ENCODE results near the gene MROH8.
A peak's percentile ranks its signal among the peaks of the same experiment; 100 is the strongest.

Gene MROH8

DNA sequence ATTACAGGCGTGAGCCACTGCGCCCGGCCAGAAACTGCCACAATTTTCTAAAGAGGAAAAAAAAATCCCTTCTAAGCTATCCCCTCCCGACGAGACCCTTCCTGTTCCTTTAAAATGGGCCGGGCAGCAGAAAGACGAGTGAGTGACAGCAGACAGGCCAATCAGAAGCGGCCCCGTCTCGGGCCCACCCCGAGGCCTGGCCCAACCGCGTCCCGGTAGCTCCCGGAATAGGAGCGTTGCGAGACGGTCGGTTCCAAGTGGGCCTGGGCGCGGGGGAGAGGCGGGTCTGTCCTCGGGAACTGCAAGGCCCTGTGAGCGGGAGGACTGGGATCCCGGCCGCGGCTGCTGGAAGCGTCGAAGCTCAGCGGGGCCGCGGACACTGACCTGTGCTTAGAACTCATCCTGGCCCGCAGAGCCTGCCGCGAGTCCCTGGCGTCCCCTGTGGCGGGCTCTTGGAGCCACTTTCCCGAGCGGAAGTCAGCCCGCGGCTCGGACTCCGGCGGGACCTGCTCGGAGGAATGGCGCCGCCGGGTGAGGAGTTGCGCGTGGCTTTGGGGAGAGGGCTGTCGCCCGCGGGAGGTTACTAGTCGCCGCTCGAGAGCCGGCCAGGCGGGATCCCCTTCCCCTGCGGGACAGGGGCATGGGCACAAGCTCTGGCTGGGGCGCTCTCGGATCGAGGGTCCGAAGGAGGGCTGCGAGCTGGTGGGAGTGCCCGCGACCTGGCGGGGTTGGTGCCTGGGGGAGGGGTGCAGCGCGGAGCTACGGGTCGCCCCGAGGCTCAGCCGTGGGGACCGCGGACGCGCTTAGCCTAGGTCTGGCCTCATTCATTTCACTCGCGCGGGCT lies at the start of gene MROH8, which contains the start of gene RPN2:
Gene MROH8 (minus strand): TSS at position 710 of the 844 bp plus-strand sequence.
Gene RPN2 (plus strand): TSS at position 492 of the 844 bp plus-strand sequence. CDS start 27 bp downstream, at position 519.
- in situ Hi-C loops (cut with HindIII; ENCODE audit: low pct_ligation_motif_present, low pct_unique_long_range_greater_than_20kb, low sequenced_read_pairs) = no loop called here
- peak; percentile 94 for DNase-seq

GRCh38 chr20:37228656-37229055 lies 49.3 kb upstream of the MROH8 start:
- in situ Hi-C loops (cut with HindIII; ENCODE audit: low pct_ligation_motif_present, low pct_unique_long_range_greater_than_20kb, low sequenced_read_pairs) = no loop called here
- no peak for DNase-seq

DNA sequence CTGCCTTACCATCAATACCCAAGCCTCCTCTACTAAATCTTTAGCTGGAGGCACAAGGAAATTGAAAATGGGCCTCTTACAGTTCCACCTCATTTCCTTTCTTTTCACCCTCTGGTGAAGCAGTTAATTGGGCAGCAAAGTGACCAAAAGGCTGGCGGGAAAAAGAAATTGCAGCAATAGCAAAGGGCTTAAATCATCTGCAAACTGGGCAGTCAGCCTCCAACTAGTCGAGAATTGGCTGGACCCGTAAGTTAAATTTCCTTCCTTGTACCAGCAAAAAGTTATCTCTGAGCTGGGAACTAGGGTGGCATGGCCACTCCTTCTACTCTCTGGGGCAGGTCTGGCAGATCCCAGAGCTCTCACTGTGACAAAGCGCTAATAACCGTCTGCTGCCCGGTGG lies 48.7 kb upstream of the MROH8 start:
- peak; percentile 17 for DNase-seq
- in situ Hi-C loops (cut with HindIII; ENCODE audit: low pct_ligation_motif_present, low pct_unique_long_range_greater_than_20kb, low sequenced_read_pairs) = no loop called here

GRCh38 chr20:37226889-37227288 lies 47.5 kb upstream of the MROH8 start:
- in situ Hi-C loops (cut with HindIII; ENCODE audit: low pct_ligation_motif_present, low pct_unique_long_range_greater_than_20kb, low sequenced_read_pairs) = no loop called here
- DNase-seq = no peak

DNA sequence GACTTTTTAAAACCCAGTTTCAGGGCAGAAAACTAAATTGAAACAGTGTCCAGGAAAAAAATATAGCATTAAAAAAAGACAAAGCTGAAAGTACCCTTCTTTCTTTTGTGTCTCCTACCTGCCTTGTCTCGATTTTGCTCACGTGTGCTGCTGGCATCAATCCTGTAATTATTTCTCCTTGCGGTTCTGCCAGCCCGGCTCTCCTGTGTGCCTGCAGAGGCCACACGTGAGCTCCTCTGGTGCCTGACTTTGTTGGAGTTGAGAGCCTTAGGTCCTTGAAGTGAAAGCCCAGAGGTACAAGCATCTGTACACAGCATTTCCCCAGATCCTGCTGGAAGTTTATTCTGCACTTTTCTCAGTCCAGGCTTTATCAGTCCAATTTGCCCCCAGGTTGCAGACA lies 45.8 kb upstream of the MROH8 start:
- DNase-seq = no peak

DNA sequence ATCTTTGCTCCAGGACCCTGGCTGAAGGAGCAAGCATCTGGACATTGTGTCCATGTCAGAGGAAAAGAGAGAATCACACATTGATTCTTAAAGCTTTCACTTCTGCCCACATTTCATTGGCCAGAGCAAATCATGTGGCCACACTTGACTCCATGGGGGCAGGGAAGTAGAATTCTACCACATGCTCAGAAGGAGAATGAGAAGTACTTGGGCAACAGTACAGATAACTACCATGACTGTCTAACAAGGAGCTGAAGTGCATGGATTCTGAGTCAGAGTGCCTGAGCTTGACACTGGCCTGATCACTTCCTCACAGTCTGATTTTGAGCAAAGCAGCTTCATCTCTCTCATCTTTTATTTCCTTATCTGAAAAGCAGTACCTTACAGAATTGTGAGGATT lies 43.7 kb upstream of the MROH8 start:
- in situ Hi-C loops (cut with HindIII; ENCODE audit: low pct_ligation_motif_present, low pct_unique_long_range_greater_than_20kb, low sequenced_read_pairs) = no loop called here
- peak; percentile 59 for DNase-seq

More for the DNA sequence above, 45.8 kb upstream of the MROH8 start:
- in situ Hi-C loops (cut with HindIII; ENCODE audit: low pct_ligation_motif_present, low pct_unique_long_range_greater_than_20kb, low sequenced_read_pairs) = no loop called here

DNA sequence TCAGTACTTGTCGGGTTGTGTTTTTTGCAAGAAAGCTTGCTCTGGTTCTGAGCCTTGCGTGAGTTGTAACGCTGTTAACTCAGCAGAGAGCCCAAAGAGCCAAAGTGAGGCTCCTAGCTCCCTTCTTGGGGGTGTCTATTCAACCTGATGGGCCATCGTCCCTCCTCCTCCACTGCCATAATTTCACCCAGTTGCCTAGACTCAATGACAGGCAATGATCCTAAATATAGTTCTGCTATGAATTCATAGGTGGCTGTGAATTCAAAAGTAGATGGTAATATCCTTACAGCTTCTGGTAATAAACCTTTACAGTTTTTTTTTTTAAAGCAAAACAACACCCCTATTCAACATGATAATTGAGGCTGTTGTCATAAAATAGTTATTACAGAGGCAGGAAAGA lies 42.7 kb upstream of the MROH8 start:
- in situ Hi-C loops (cut with HindIII; ENCODE audit: low pct_ligation_motif_present, low pct_unique_long_range_greater_than_20kb, low sequenced_read_pairs) = no loop called here
- DNase-seq = no peak

GRCh38 chr20:37220731-37221130 lies 41.4 kb upstream of the MROH8 start:
- in situ Hi-C loops (cut with HindIII; ENCODE audit: low pct_ligation_motif_present, low pct_unique_long_range_greater_than_20kb, low sequenced_read_pairs) = no loop called here
- DNase-seq = no peak

- DNase-seq = no peak
- in situ Hi-C loops (cut with HindIII; ENCODE audit: low pct_ligation_motif_present, low pct_unique_long_range_greater_than_20kb, low sequenced_read_pairs) = no loop called here
These were observed 40.7 kb upstream of the MROH8 start for GRCh38 chr20:37219751-37220668.

DNA sequence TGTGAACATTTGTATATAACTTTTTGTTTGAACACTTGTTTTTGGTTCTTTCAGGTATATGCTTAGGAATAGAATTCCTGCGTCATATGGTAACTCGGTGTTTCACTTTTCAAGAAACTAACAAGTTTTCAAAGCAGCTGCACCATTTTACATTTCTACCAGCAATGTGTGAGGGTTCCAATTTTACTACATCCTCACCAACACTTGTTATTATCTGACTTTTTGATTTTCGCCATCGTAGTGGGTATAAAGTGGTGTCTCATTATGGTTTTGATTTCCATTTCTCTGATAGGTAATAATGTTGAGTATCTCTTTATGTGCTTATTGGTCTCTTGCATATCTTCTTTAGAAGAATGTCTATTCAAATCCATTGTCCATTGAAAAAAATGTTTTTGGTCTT lies 39.6 kb upstream of the MROH8 start:
- in situ Hi-C loops (cut with HindIII; ENCODE audit: low pct_ligation_motif_present, low pct_unique_long_range_greater_than_20kb, low sequenced_read_pairs) = no loop called here
- DNase-seq = no peak

GRCh38 chr20:37218441-37218840 lies 39.1 kb upstream of the MROH8 start:
- DNase-seq = no peak
- in situ Hi-C loops (cut with HindIII; ENCODE audit: low pct_ligation_motif_present, low pct_unique_long_range_greater_than_20kb, low sequenced_read_pairs) = no loop called here

DNA sequence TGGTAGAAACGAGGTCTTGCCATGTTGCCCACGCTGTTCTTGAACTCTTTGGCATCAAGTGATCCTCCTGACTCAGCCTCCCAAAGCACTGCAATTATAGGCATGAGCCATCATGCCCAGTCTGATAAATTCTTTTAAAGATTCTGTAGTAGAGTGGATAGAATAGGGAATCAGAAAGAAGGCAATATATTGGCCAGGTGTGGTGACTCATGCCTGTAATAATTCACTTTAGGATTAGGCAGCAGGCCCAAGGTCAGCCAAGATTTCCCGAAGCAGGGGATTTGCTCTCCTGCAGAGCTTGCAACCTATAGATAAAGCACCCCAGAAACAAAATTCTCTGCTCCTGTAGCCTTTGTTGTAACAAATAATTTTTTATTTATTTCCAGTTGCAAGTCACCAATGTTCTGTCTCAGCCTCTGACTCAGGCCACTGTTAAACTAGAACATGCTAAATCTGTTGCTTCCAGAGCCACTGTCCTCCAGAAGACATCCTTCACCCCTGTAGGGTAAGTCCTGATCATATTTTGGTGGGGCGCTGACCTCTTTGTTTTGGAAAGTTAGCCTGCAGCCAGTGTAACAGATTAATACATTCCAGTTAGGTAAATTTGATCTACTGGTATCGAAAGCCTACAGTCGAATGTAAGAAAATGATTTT lies 30.4 kb upstream of the MROH8 start:
- in situ Hi-C loops (cut with HindIII; ENCODE audit: low pct_ligation_motif_present, low pct_unique_long_range_greater_than_20kb, low sequenced_read_pairs) = no loop called here
- DNase-seq = peak; percentile 8

DNA sequence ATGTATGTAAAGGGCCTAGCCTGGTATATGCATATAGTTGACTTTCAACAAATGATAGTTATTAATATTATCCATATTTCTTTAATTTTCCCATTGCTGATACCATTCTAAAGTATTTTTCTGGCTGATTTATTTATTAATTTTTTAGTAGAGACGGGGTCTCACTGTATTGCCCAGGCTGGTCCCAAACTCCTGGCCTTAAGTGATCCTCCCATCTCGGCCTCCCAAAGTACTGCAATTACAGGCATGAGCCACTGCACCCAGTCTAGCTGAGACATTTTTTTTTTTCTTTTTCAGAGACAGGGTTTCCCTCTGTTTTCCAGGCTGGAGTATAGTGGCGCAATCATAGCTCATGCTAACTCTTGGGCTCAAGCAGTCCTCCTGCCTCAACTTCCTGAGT lies 29.8 kb upstream of the MROH8 start:
- DNase-seq = no peak
- in situ Hi-C loops (cut with HindIII; ENCODE audit: low pct_ligation_motif_present, low pct_unique_long_range_greater_than_20kb, low sequenced_read_pairs) = no loop called here

DNA sequence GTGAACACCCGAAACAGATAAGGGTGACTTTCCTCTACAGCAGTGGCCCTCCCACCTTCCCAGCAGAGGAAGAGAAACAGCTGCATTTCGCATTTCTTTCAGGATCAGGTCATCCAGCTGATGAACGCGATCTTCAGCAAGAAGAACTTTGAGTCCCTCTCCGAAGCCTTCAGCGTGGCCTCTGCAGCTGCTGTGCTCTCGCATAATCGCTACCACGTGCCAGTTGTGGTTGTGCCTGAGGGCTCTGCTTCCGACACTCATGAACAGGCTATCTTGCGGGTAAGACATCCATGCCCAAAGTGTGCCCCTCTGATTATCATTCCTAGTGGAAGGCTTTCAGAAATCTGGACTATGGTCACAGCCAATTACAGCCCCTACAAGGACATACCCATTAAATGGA lies 27.8 kb upstream of the MROH8 start:
- DNase-seq = no peak
- in situ Hi-C loops (cut with HindIII; ENCODE audit: low pct_ligation_motif_present, low pct_unique_long_range_greater_than_20kb, low sequenced_read_pairs) = no loop called here

- no peak for DNase-seq
- in situ Hi-C loops (cut with HindIII; ENCODE audit: low pct_ligation_motif_present, low pct_unique_long_range_greater_than_20kb, low sequenced_read_pairs) = no loop called here
These were observed 26.4 kb upstream of the MROH8 start for GRCh38 chr20:37205794-37206193.

DNA sequence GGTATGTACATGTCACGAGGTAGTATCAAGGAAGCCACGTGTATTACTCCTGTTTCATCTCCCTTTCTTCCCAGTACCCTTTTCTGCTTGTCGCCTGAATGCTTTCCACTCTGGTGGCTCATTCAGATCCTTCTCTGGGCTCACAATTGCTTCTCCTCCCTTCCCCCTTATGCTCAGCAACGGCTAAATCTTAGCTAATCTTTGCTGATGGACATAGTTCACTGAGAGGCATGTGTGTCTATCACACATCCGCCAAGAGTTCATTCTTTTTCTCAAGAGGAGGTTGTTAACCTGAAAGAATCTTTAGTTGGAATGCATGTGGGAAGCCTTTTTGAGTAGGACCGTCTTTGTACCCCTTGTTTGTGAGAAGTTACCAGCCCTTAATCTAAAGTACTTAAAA lies 25.8 kb upstream of the MROH8 start:
- in situ Hi-C loops (cut with HindIII; ENCODE audit: low pct_ligation_motif_present, low pct_unique_long_range_greater_than_20kb, low sequenced_read_pairs) = no loop called here
- DNase-seq = no peak

- no peak for DNase-seq
These were observed 24.7 kb upstream of the MROH8 start for GRCh38 chr20:37204056-37204455.

DNA sequence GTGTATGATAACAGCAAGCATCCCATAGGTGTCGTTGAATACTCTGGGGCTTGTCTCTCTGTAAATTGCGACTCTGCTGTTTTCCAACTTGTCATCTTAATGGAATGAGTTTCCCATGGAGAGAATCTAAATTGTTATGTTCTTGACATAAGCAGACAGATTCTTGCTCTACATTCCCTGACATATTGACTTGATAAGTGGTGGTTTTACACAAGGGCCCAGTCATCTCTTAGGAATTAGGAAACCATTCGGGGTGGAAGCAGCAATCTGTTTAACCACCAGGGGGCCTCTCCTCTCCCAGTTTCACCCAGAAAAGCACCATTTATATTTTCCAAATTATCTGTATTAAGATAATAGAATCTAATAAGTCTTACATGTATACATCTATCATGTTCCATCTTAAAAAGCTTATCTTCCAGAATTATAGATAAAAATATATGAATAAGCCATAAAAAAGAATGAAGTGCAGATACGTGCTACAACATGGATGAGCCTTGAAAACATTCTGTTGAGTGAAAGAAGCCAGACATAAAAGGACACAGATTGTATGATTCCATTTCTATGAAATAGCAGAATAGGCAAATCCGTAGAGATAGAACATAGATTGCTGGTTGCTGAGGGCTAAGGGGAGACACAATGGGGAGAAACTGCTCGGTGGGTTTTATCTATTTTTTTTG lies 23.1 kb upstream of the MROH8 start:
- in situ Hi-C loops (cut with HindIII; ENCODE audit: low pct_ligation_motif_present, low pct_unique_long_range_greater_than_20kb, low sequenced_read_pairs) = no loop called here
- peak; percentile 94 for DNase-seq

More at GRCh38 chr20:37204056-37204455, 24.7 kb upstream of the MROH8 start:
- in situ Hi-C loops (cut with HindIII; ENCODE audit: low pct_ligation_motif_present, low pct_unique_long_range_greater_than_20kb, low sequenced_read_pairs) = no loop called here

Data from ACHN (cell line).